Activated B cell treated with CpG ODN at 0.5 μM for 24 hours (primary cell): ENCODE results near the gene F11. TPM values are rescaled to one million over a fixed set of nuclear protein-coding genes. Genes with fewer than 3 reads are reported as not detected.
"Not testable (repeated sequence)": the region's sequence is repeated elsewhere in the genome, so short reads cannot be mapped to it uniquely, and the experiment has no call there.

Experiments
- ATAC-seq: fragments of 200-7000 bp; cut with Tn5 transposase; one replicate; pipeline ENCODE4 v1.10.0; 2021; ENCODE audit warnings: low read depth, mild to moderate bottlenecking, moderate library complexity
- CTCF ChIA-PET: fragments of 350-600 bp; sonication (Branson Sonifier 250); formaldehyde crosslinking; loops from one replicate; lab custom pipeline; 2021; ENCODE audit warnings: antibody characterized with exemption; lab: Charles Lee
- POLR2A ChIA-PET: fragments of 350-600 bp; sonication (Branson Sonifier 250); formaldehyde crosslinking; loops from one replicate; lab custom pipeline; 2021; ENCODE audit warnings: antibody characterized with exemption; lab: Charles Lee
- DNase-seq: peaks from one replicate; pipeline ENCODE4 v3.0.0; 2022
- H3K27ac Mint-ChIP-seq: one replicate; pipeline ENCODE4 v1.8.0; 2020; ENCODE audit warnings: mixed read lengths
- H3K27me3 Mint-ChIP-seq: one replicate; pipeline ENCODE4 v1.8.0; 2021; ENCODE audit warnings: mixed read lengths
- H3K36me3 Mint-ChIP-seq: one replicate; pipeline ENCODE4 v1.8.0; 2021; ENCODE audit warnings: low read depth, mixed read lengths
- H3K4me1 Mint-ChIP-seq: one replicate; pipeline ENCODE4 v1.8.0; 2021; ENCODE audit warnings: mixed read lengths
- H3K4me3 Mint-ChIP-seq: one replicate; pipeline ENCODE4 v1.8.0; 2020; ENCODE audit warnings: mild to moderate bottlenecking, mixed read lengths
- H3K9me3 Mint-ChIP-seq: one replicate; pipeline ENCODE4 v1.8.0; 2020; ENCODE audit warnings: mixed read lengths
- CTCF ChIP-seq: fragments of 200-600 bp; IDR thresholded peaks from one replicate; pipeline ENCODE4 v1.8.0; 2022; ENCODE audit warnings: antibody characterized with exemption, mild to moderate bottlenecking
- intact Hi-C: fragments of 100-400 bp; cut with micrococcal nuclease; formaldehyde crosslinking; loops from one replicate; pipeline ENCODE4 v1.15.1; 2024
- total RNA-seq: library from RNA; stranded (reverse); gene quantifications from 2 replicates; pipeline ENCODE4 v1.2.3, GENCODE V29; 2022

The F11 gene
- total RNA-seq, 1 donor from 2014 or later = not detected

- H3K4me3 Mint-ChIP-seq = no peak overlapping the region
These were observed 10.9 kb upstream of the F11 start for GRCh38 chr4:186255122-186255521.

GRCh38 chr4:186258216-186258811, 7.7 kb upstream of the F11 start:
- intact Hi-C loops = no loop called here
- no peak for TF ChIP-seq CTCF
- CTCF ChIA-PET = no interaction called here

More at GRCh38 chr4:186255122-186255521, 10.9 kb upstream of the F11 start:
- CTCF ChIA-PET = no interaction called here
- TF ChIP-seq CTCF = no peak
- DNase-seq = no peak
- intact Hi-C loops = no loop called here
- H3K27me3 Mint-ChIP-seq = no peaks in the 10 kb centered on the region
- H3K27ac Mint-ChIP-seq = no peak overlapping the region
- H3K4me1 Mint-ChIP-seq = no peaks in the 10 kb centered on the region
- no peak for ATAC-seq
- H3K36me3 Mint-ChIP-seq = no peaks in the 10 kb centered on the region
- no peaks in the 10 kb centered on the region for H3K9me3 Mint-ChIP-seq
- POLR2A ChIA-PET = no interaction called here

GRCh38 chr4:186260117-186260503, 5.9 kb upstream of the F11 start:
- CTCF ChIA-PET = no interaction called here
- no peak for TF ChIP-seq CTCF
- Mint-ChIP-seq H3K27ac (no peak overlapping the region), H3K4me3 (no peak overlapping the region), H3K36me3 (no peaks in the 10 kb centered on the region), H3K9me3 (no peaks in the 10 kb centered on the region), H3K27me3 (peaks cover 9% of the 10 kb centered on the region), H3K4me1 (no peaks in the 10 kb centered on the region)
- intact Hi-C loops = no loop called here
- POLR2A ChIA-PET = no interaction called here
- no peak for DNase-seq
- no peak for ATAC-seq

More at GRCh38 chr4:186258216-186258811, 7.7 kb upstream of the F11 start:
- H3K9me3 Mint-ChIP-seq = no peaks in the 10 kb centered on the region
- peaks cover 4% of the 10 kb centered on the region for H3K27me3 Mint-ChIP-seq
- no peak overlapping the region for H3K4me3 Mint-ChIP-seq
- no peak overlapping the region for H3K27ac Mint-ChIP-seq
- POLR2A ChIA-PET = no interaction called here
- H3K36me3 Mint-ChIP-seq = no peaks in the 10 kb centered on the region
- no peaks in the 10 kb centered on the region for H3K4me1 Mint-ChIP-seq
- no peak for ATAC-seq
- no peak for DNase-seq

GRCh38 chr4:186260504-186261448, 5.2 kb upstream of the F11 start:
- Mint-ChIP-seq H3K4me1 (no peaks in the 10 kb centered on the region), H3K27me3 (peaks cover 9% of the 10 kb centered on the region), H3K36me3 (no peaks in the 10 kb centered on the region), H3K27ac (no peak overlapping the region), H3K4me3 (no peak overlapping the region), H3K9me3 (no peaks in the 10 kb centered on the region)
- ChIA-PET POLR2A (no interaction called here), CTCF (no interaction called here)
- no peak for TF ChIP-seq CTCF
- intact Hi-C loops = no loop called here
- ATAC-seq = no peak
- no peak for DNase-seq

- no peaks in the 10 kb centered on the region for H3K9me3 Mint-ChIP-seq
- H3K4me1 Mint-ChIP-seq = no peaks in the 10 kb centered on the region
- no peak for TF ChIP-seq CTCF
- H3K4me3 Mint-ChIP-seq = no peak overlapping the region
- peaks cover 19% of the 10 kb centered on the region for H3K27me3 Mint-ChIP-seq
- no peak overlapping the region for H3K27ac Mint-ChIP-seq
- ATAC-seq (no peak), DNase-seq (no peak)
- POLR2A ChIA-PET = no interaction called here
- CTCF ChIA-PET = no interaction called here
- intact Hi-C loops = no loop called here
- H3K36me3 Mint-ChIP-seq = no peaks in the 10 kb centered on the region
These were observed 1.3 kb upstream of the F11 start for GRCh38 chr4:186264660-186265059.

GRCh38 chr4:186265250-186265649, 739 bp upstream of the F11 start:
- H3K27ac Mint-ChIP-seq, CTCF ChIA-PET, intact Hi-C loops, H3K4me1 Mint-ChIP-seq, DNase-seq, H3K9me3 Mint-ChIP-seq, H3K36me3 Mint-ChIP-seq, H3K4me3 Mint-ChIP-seq, ATAC-seq, POLR2A ChIA-PET: not testable (repeated sequence)
- H3K27me3 Mint-ChIP-seq = peaks cover 19% of the 10 kb centered on the region
